ENCODE results near the gene HLA-DMA.

DNA sequence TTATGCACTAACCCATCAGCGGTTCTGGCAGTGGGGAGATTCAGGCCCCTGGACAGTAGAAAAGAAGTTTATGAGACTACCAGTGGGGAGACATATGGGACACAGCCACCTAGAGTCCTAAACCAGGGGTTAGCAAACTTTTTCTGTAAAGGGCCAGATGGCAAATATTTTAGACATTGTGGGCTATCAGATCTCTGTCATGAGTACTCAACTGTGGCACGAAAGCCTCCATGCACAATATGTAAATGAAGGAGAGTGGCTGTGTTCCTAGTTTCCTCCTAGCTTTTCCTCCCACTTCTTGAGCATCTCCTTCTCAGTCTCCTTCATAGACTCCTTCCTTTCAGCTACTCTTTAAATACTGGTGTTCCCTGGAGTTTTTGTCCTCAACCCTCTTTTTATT, 3.3 kb upstream of the HLA-DMA start:
- TF ChIP-seq CTCF (IDR thresholded peaks at IDR 0.05; ENCODE audit: insufficient read depth, low read depth, low read length) (no peak), EZH2 (IDR thresholded peaks at IDR 0.05; ENCODE audit: insufficient read depth, low read length) (no peak)

Data from astrocyte (in vitro differentiated cells and primary cell).